VCaP (cell line): ENCODE data around the gene CTSW.

ENCODE experiments used
- H3K27ac ChIP-seq: fragments of 450-650 bp; 2 replicates; pipeline ENCODE4 v1.5.1; 2017
- TF ChIP-seq, protein P1 (sequence below): fragments of 450-650 bp; conservative IDR thresholded peaks from 2 replicates; pipeline ENCODE4 v1.5.1; 2017; ENCODE audit warnings: mild to moderate bottlenecking, moderate library complexity

CTSW gene

DNA sequence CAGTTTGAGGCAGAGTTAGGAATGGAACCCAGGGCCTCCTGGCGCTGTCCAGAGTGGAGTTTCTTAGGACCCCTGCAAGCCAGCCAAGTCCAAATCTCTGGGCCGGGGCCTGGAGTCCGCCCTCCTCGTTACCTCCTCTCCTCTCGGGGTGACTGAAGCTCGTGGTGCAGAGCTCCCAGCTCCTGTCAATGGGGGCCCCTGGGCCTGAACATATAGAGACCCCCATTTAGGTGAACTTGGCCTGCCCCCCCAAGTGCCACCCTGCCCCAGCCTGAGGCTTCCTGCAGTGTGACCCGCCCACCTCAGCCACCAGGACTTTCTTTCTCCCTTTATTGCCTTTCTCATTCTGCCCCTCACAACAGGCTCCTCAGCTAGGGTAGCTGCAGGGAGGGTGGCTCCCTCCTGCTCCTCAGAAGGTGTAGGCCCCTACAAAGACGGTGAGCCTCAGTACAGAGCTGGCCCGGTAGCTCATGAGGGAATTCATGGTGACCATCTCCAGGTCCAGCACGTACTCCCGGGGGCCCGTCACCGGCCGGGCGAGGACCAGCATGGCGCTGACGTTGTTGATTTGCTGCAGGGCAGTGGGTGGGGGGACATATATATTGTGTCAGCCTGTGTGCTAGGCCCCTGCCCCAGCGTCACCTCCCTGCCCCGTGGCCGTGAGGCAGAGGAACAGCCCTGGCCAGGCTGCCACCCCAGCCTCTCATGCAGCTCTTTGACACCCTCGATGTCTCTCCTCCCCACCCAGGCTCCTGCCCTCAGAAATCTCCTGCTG lies 12.9 kb upstream of the CTSW start:
- H3K27ac ChIP-seq = no peak overlapping the region
- TF ChIP-seq, protein P1, sequence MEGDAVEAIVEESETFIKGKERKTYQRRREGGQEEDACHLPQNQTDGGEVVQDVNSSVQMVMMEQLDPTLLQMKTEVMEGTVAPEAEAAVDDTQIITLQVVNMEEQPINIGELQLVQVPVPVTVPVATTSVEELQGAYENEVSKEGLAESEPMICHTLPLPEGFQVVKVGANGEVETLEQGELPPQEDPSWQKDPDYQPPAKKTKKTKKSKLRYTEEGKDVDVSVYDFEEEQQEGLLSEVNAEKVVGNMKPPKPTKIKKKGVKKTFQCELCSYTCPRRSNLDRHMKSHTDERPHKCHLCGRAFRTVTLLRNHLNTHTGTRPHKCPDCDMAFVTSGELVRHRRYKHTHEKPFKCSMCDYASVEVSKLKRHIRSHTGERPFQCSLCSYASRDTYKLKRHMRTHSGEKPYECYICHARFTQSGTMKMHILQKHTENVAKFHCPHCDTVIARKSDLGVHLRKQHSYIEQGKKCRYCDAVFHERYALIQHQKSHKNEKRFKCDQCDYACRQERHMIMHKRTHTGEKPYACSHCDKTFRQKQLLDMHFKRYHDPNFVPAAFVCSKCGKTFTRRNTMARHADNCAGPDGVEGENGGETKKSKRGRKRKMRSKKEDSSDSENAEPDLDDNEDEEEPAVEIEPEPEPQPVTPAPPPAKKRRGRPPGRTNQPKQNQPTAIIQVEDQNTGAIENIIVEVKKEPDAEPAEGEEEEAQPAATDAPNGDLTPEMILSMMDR = no peak

DNA sequence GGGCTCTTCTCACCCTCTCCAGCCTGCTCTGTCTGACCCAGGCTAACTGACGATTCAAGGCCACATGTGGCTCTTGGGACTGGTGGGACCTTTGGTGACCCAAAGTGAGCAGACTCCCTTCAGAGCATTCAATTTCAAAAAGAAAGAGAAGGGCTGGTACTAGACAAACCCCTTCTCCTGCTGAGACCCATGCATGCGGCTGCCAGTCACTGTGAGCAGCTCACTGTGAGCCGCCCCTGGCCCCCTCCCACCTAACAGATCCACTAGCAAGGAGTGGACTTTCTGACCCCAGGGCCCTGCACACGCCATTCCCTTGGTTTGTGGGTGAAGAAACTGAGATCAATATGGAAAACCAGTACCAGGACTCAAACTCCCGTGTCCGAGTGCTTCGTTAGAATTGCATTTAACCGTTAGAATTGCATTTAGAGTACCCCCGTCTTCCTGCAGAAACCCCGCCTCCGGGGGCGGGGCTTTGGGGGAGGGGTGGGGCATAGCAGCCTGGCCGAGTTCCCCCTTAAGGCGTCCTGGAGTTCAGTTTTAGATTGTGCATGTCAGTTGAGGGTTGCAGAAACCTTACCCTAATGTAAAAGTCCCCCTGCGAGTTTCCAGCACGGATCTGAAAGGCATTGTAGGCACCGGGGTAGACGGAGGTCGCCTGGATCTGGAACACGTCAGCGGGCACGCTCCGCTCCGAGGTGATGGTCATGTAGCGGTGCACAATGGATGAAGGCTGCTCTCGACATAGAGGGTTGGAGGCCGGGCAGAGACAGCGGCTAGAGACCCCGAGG lies 12.2 kb upstream of the CTSW start:
- H3K27ac ChIP-seq = no peak overlapping the region

GRCh38 chr11:65868076-65868667 lies 11.5 kb upstream of the CTSW start:
- TF ChIP-seq, protein P1 = no peak
- H3K27ac ChIP-seq = no peak overlapping the region

More for the DNA sequence above, 12.2 kb upstream of the CTSW start:
- TF ChIP-seq, protein P1 = no peak

DNA sequence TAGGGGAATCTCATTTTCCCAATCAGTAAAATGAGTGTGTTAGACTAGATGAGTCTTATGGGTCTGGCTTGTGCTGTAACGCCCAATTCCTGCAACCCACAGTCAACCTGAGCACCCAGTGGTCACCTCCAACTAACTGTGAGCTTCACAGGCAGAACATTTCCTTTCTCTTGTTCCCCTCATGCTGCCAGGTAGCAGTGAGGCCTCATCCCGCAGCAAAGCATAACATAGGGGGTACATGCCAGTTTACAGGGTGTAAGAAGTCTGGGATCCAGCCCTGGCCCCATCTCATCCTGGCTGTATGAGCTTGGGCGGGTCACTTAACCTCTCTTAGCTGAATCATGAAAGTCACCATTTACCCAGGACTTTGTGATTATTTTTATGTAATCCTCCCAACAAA lies 10.7 kb upstream of the CTSW start:
- TF ChIP-seq, protein P1 = no peak
- H3K27ac ChIP-seq = no peak overlapping the region

- TF ChIP-seq, protein P1 = no peak
- H3K27ac ChIP-seq = no peak overlapping the region; the same call in 1 of the 2 replicates
Observed at GRCh38 chr11:65869643-65870306, 9.9 kb upstream of the CTSW start.

GRCh38 chr11:65870307-65870658 lies 9.4 kb upstream of the CTSW start:
- TF ChIP-seq, protein P1 = no peak
- peak overlapping the region; percentile 4; the same call in 1 of the 2 replicates for H3K27ac ChIP-seq
